ENCODE results near the gene SF3B6.
"Not testable (repeated sequence)": the region's sequence is repeated elsewhere in the genome, so short reads cannot be mapped to it uniquely, and the experiment has no call there.

SF3B6 gene, protein sequence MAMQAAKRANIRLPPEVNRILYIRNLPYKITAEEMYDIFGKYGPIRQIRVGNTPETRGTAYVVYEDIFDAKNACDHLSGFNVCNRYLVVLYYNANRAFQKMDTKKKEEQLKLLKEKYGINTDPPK

DNA sequence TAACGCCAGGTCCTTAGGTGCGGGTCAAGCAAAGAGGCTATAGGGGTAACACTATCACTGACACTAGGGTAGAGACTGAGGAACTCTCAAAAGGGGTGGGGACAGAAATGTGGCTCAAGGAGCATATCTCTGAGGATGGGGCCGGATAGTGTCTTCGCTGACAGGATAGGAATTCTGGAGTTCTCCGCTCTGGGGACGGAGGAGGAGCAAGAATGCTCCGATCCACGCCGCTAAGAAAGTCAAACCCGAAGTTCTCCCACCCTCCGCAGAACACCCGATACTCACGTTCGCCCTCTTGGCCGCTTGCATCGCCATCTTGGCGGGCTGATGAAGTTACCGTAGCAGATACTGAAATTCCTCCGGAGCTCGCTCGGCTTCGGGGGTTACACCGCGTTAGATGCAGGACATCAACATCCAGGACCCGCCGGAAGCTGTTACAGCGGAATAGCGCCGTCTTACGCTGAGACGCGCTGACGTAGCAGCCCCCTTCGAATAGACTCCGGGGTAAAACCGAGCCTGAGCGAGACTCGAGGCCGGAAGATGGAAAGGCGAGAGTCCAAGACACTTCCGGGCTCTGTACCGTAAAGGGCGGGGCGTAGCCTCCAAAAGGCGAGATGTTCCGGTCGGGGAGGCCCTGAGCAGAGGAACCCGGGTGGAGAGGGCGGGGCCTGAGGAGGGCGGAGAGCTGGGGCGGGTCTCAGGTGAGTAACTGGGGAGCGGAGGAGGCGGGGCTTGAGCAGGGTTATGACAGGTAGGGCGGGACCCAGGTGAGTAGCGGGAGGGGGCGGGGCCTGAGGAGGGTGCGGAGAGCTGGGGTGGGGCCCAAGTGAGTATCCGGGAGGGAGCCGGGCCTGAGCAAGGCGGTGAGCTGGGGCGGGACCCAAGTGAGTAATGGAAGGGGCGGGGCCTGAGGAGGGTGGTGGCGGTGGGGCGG is at the start of gene SF3B6:
Gene SF3B6, minus strand, starts transcription at position 412 of the 934 bp plus-strand sequence. Its CDS starts 97 bp downstream, at position 315.
- peak; percentile 98 for DNase-seq (ENCODE audit: low read depth)

DNA sequence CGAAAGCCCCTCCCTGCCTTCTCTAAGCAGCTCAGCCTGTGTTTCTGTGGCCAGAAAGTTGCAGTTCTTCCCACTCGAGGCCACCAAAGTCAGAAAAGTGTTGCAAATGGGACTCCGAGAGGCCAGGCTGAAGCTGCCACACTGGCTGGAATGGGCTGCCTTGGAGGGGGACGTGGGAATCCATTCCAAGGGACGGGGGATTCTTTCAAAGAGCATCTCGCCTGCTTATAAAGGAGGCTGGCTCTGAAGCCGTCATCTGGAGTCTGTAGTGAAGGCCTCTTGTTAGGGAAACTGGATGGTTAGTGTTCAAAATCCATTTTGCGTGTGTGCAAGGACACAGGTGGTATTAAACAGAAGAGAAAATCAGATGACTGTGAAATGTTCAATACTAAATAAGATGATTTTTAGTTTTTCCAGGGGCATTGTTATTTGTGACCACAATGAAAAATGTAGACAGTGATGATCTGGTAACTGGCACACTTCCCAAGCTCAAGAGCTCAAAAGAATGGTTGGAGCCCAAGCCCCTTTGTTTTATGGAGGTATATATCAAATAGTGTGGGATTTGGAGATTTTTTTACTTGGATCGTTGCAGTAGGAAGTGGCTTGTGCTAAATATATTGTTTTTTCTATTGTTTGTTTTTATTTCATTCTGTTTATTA is 47.9 kb upstream of the SF3B6 start:
- no peak for DNase-seq (ENCODE audit: low read depth)

DNA sequence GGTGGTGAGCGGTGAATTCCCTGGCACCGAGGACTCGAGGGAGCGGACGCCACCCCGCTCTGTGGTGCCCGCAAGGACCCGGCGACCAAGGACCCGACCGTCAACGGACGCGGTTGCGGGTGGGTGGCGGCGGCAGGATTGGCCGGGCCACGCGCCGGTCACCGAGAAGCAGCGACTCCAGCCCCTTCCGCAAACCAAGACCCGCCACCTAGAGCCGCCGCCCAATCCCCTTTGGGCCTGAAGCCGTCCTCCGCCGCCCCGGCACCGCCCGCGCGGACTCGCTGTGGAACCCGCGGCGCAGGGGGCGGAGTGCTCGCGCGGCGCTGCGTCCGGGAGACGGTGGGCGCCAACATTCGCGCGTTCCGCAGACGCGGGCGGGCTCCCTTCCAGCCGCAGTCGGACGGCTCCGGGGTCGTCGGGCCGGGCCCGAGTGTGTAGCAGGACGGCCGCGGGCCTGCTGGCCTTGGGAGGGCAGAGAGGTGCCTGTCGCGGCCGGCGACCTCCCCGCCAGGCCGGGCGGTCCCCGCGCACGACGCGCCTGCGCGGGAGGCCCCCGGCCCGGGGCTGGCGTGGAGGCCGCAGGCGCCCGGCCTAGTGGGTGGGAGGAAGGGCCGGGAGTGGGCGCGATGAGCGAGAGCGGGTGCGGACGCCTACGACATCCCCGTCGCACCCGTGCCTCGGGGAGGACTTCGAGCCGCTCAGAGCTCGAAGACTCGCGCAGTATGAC is 47.2 kb upstream of the SF3B6 start, which contains the start of the genes FAM228B and PFN4:
Gene FAM228B, plus strand, starts transcription at position 275 of the 727 bp plus-strand sequence. CDS start 893 bp downstream, outside the sequence.
Gene PFN4, minus strand, starts transcription at position 140 of the 727 bp plus-strand sequence. CDS start 799 bp downstream, outside the sequence.
- peak; percentile 68 for DNase-seq (ENCODE audit: low read depth)

DNA sequence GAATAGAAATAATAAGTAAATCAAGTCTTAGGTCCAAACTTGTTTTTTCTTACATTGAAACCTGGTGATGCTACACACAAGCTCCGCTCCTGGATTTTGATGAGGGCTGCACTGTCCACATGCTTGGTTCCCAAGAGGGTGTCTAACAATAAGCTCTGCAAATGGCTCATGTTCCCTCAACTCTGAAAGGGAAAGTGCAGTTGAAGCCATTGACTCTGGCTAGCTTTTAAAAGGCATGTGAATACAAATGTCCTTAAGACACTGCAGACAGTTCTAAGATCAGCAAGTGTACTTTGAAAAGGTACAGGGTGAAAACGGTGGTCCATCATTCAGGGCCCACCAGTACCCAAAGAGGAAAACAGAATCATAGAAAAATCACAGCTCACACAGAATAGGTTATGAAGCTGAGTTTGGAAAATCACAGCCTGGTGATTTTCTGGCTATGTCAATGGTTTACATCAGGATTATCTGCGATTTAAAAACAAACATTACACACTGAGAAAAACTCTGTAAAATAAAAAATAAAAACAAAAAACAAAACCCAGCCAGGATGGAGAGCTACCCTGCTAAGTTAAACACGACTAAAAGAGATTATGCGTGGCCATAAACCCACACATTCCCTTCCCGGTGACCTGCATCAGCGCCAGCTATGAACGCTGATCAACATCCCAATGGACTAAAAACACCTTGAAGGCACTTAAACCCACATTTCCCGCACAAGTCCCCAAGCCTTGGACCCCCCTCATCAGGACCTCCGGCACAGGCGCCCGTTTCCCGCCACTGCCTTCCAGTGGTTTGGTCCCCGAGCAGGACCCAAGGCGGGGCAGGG is 46.5 kb upstream of the SF3B6 start:
- no peak for DNase-seq (ENCODE audit: low read depth)

DNA sequence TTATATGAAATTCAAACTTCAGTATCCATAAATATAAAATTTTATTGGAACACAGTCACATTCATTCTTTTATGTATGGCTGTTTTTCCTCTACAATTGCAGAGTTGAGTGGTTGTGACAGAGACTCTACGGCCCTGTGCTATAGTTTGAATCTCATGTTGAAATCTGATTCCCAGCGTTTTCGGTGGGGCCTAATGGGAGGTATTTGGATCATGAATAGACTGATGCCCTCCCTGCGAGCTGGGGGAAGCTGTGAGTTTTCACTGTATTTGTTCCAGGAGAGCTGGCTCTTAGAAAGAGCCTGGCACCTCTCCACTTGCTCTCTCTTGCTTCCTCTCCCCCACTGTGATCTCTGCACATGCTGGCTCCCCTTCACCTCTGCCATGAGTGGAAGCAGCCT is 45.3 kb upstream of the SF3B6 start:
- DNase-seq (ENCODE audit: low read depth): no peak

DNA sequence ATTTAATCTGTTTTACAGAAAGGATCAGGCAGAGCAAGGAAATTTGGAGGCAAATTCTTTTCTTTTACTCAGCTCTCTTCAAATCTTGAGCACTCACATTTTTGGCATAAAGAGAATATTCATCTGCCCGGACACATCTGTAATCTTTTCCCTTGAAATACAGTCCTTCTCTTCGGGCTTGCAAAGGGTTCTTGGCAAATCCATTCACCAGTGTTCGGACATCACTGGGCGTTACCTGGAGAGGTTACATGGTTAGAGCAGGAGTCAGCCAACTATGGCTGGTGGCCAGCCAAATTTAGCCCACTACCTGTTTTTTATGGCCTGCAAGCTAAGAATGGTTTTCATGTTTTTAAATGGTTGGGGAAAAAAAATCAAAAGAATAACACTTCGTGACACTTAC is 44.9 kb upstream of the SF3B6 start:
- no peak for DNase-seq (ENCODE audit: low read depth)

DNA sequence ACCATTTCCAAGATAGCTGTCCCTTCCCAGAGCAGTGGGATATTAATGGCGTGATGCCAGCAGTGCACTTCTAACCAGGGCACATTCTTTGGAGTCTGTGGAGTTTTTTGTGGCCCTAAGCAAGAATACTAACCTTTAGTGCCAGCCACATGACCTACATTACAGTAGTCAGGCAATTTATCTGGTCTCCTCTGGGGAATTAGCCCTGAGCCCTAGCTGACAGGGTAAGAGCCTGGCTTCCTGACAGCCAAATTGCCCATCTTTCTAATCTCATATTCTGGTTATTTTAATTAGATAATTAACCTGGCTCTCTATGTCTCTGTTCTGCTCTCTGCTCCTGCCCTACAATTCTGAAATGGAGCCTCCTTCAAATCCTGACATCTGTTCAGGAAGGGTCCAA is 41.8 kb upstream of the SF3B6 start:
- DNase-seq (ENCODE audit: low read depth): no peak

DNA sequence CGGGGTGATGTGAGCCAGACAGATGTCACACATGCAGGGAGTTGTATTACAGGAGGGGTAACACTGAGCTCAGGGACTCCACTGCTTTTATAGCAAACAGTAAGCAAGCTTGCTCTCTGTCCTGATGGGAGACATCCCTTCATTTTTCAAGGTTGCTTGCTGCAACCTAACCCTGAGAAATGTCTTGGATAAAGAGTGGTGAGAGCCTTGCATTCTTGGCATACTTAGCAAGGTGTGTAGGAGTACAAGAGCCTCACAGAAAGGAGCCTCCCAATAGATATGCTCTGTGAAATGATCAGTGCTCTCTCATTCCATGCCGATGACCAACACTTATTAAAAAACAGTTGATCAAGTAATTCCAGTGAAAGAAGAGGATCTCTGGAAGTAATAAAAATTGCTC is 38.9 kb upstream of the SF3B6 start:
- DNase-seq (ENCODE audit: low read depth): no peak

DNA sequence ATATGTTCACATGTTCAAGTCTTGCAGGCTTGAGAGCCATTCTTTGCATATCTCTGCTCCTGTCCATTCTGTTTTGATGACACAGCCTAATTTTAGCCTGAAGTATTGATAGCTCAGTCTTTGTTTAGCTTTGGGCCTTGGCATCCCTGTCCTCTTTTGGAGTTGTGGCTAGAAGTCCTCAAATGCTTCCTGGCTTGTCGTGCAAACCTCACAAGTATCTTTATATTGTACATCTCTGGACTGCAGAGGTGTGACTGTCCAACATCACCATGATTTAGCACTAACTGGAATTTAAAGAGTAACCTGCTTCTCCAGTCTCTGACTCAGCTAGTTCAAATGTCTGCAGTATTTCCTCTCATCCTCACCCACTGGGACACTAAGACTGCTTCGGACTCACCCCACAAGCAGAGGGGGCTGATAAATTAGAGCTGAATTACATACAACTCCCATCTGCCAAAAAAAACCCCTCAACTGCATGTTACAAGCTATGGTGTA is 35.3 kb upstream of the SF3B6 start:
- DNase-seq (ENCODE audit: low read depth): no peak

DNA sequence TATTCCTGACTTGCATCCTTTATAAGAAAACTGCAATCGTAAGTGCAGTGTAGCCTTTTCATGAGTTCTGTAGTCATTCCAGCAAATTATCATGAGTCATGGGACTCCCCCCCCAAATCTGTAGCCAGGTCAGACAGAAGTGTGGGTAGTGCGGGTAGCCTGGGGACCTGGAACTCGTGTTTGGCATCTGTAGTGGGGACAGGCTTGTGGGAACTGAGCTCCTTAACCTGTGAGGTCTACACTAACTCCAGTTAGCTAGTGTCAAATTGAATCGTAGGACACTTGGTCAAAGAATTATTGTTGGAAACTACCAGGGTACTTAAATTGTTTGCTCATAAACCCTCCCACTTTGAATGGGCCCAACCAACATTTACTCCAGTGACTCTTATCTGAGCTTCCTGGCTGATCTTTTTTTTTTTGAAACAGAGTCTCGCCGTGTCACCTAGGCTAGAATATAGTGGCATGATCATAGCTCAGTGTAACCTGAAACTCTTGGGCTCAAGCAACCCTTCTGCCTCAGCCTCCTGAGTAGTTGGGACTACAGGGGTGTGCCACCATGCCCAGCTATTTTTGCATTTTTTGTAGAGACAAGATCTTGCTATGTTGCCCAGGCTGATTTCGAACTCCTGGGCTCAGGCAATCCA is 34.7 kb upstream of the SF3B6 start:
- DNase-seq (ENCODE audit: low read depth): no peak

DNA sequence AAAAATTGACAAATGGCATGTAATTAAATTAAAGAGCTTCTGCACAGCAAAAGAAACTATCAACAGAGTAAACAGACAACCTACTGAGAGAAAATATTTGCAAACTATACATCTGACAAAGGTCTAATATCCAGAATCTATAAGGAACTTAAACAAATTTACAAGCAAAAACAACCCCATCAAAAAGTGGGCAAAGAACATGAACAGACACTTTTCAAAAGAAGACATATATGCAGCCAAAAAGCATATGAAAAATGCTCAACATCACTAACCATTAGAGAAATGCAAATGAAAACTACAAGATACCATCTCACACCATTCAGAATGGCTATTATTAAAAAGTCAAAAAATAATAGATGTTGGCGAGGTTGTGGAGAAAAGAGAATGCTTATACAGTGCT is 33.3 kb upstream of the SF3B6 start:
- DNase-seq (ENCODE audit: low read depth): not testable (repeated sequence)

DNA sequence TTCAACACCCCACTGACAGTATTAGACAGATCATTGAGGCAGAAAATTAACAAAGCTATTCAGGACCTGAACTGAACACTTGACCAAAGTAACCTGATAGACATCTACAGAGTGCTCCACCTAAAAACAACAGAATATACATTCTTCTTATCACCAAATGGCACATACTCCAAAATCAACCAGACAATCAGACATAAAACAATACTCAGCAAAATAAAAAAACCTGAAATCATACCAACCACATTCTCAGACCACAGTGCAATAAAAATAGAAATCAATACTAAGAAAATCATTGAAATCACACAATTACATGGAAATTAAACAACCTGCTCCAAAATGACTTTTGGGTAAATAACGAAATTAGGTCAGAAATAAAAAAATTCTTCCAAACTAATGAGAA is 31.2 kb upstream of the SF3B6 start:
- no peak for DNase-seq (ENCODE audit: low read depth)

DNA sequence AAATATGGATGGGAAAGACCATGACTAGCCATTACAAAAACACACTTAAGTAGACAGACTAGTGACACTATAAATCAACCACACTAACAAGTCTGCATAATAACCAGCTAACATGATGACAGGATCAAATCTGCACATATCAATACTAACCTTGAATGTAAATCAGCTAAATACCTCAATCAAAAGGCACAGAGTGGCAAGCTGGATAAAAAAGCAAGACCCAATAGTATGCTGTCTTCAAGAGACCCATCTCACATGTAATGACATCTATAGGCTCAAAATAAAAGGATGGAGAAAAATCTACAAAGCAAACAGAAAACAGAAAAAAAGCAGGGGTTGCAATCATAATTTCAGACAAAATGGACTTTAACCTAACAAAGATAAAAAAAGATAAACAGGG is 30.7 kb upstream of the SF3B6 start:
- DNase-seq (ENCODE audit: low read depth): no peak

DNA sequence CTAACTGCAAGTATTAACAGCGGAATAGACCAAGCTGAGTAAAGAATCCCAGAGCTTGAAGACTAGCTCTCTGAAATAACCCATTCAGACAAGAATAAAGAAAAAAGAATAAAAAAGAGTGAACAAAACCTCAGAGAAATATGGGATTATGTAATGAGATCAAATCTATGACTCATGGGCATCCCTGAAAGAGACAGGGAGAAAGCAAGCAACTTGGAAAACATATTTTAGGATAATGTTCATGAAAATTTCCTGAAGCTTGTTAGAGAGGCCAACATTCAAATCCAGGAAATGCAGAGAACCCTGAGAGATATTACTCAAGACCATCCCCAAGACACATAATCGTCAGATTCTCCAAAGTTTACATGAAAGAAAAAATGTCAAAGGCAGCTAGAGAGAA is 29.7 kb upstream of the SF3B6 start:
- DNase-seq (ENCODE audit: low read depth): no peak

DNA sequence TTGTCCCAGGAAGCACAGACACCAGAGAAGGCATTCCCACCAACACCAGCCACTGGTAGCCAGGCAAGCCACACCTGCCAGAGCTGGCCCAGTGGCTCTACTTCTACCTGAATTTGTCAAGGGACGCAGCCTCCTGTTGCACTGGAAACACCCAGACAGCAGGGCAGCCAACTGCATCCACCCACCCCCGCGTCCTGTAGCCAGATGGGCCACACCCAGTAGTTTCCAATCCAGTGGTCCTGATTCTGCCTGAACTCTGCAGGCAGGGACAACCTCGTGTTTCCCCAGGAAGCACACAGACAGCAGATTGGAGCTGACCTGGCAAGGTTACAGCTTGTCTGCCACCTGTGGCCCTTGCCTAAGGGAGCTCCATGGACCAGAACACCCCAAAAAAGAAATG is 28.8 kb upstream of the SF3B6 start:
- no peak for DNase-seq (ENCODE audit: low read depth)

DNA sequence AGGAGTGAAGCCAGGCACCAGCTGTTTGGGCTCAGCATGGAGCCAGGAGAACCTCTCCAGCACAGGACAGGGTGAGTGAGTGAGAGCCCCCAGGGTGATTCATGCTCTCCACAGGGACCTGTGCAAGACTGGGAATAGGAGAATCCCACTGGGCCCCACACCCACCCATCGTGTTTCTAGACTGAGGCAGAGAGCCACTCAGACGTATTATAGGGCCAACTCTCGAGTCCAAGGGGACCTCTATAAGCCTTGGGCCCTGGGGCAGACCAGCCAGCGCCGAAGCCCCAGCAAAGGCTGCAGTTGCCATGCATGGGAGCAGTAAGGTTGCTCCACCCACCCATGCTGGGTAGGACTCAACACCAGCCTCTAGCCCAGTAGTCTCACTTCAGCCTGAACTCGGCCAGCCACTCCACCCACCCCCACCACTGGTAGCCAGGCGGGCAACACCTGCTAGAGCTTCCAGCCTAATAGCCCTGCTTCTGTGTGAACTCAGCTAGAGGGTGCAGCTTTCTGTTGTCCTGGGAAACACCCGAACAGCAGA is 28.1 kb upstream of the SF3B6 start:
- DNase-seq (ENCODE audit: low read depth): no peak

DNA sequence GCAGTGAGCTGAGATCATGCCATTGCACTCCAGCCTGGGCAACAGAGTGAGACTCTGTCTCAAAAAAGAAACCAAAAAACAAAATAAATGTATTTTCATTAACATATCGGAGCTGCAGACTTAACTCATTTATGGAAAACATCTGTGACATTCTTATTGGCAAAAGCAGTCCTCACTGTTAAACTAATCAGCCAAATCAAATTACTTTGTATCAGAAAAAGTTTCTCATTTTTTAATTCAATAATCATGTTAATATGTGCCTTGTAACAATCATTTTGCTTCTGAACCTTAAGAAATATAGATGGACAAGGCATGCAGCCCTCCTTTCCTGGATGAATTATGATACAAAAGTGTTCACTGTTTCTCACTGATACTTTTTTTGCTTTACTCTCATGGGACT is 26.6 kb upstream of the SF3B6 start:
- DNase-seq (ENCODE audit: low read depth): no peak

DNA sequence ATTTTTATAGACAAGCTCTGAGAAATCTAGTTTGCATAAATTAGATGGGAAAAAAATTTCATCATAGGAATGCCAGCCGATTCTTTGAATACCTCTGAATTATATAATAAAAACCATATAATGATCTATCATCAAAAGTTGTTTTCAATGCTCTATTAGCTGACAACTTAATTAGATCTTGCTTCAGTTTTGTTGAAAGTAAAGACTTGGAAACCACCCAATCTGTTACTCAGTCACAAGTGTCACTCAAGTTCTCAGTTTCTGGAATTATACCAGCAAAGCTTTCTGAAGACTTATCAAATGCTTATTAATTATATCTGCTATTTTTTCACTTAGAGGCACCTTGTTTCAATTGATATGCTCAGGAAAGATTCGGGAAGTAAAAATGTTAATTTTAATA is 25.9 kb upstream of the SF3B6 start:
- no peak for DNase-seq (ENCODE audit: low read depth)

DNA sequence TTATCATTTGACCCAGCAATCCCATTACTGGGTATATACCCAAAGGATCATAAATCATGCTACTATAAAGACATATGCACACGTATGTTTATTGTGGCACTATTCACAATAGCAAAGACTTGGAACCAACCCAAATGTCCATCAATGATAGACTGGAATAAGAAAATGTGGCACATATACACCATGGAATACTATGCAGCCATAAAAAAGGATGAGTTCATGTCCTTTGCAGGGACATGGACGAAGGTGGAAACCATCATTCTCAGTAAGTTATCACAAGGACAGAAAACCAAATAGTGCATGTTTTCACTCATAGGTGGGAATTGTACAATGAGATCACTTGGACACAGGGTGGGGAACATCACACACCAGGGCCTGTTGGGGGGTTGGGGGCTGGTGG is 24.6 kb upstream of the SF3B6 start:
- not testable (repeated sequence) for DNase-seq (ENCODE audit: low read depth)

DNA sequence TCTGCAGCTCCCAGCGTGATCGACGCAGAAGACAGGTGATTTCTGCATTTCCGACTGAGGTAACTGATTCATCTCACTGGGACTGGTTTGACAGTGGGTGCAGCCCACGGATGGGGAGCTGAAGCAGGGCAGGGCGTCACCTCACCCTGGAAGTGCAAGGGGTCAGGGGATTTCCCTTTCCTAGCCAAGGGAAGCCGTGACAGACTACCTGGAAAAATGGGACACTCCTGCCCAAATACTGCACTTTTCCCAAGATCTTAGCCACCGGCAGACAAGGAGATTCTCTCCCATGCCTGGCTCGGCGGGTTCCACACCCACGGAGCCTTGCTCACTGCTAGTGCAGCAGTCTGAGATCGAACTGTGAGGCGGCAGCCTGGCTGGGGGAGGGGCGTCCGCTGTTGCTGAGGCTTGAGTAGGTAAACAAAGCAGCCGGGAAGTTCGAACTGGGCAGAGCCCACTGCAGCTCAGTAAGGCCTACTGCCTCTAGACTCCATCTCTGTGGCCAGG is 19.1 kb upstream of the SF3B6 start:
- DNase-seq (ENCODE audit: low read depth): not testable (repeated sequence)

Data from activated T-cell treated with anti-CD3 and anti-CD28 coated beads for 48 hours (primary cell).